GM19238 (cell line): ENCODE measurements around the gene KLC3.

Source experiments
- DNase-seq: peaks from one replicate; pipeline ENCODE4 v3.0.0; 2011; ENCODE audit warnings: low spot score; ENCODE audit not compliant: insufficient read length

KLC3 gene

DNA sequence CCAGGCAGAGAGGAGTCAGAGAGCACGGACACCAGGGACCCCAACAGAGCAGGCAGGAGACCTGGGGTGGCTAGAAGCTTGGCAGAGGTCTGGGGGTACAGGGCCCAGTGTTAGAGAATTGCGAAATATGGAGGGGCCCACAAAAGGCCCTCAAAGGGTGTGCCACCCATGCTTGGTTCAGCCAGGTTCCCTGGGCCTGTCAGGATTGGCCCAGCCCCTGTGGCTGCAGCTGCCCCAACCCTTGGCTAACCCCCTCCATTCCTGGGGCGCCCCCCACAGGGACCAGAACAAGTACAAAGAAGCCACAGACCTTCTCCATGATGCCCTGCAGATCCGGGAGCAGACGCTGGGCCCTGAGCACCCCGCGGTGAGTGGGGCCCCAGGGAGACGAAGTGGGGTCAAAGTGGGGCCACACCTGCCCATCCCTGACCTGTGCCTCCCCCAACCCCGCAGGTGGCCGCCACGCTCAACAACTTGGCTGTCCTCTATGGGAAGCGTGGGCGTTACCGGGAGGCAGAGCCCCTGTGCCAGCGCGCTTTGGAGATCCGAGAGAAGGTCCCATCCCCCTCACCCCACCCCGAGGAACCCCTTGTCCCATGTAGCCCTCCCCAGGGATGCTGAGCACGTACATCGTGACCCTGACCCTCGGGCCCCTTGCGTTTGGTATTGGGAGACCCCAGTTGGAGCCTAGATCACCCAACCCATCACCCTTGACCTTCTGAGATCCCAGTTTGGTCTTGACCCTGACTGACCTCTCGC, 8.0 kb downstream of the KLC3 start:
- DNase-seq = no peak

DNA sequence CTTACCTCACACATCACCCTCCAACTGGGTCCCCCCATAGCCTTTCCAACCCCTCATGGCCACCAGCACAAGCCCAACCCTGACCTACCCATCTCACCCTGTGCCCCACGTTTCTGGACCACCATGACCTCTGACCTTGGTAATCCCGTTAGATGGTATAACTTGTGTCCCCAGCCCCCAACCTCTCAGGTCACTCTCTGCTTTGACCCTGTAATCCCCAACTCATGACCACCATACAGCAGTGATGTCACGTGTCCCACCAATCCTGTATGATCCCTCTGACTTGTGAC, 8.5 kb downstream of the KLC3 start:
- DNase-seq = no peak

DNA sequence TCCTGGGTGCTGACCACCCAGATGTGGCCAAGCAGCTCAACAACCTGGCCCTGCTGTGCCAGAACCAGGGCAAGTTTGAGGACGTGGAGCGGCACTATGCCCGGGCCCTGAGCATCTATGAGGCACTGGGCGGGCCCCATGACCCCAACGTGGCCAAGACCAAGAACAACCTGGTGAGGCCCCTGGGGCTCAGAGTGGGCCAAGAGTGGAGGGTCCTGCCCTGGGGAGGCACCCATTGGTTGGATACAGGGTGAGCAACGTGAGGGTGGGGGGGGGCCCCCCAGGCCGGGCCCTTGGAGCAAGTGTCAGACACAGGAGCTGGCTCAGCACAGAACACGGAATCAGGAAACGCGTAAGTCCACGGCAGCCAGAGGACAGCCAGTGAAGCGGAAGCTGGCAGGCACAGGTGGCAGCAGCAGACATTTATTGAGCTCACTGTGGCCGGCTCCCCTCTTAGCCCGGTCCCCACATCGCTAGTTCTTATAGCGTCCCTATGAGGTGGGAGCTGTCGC, 8.9 kb downstream of the KLC3 start:
- no peak for DNase-seq

DNA sequence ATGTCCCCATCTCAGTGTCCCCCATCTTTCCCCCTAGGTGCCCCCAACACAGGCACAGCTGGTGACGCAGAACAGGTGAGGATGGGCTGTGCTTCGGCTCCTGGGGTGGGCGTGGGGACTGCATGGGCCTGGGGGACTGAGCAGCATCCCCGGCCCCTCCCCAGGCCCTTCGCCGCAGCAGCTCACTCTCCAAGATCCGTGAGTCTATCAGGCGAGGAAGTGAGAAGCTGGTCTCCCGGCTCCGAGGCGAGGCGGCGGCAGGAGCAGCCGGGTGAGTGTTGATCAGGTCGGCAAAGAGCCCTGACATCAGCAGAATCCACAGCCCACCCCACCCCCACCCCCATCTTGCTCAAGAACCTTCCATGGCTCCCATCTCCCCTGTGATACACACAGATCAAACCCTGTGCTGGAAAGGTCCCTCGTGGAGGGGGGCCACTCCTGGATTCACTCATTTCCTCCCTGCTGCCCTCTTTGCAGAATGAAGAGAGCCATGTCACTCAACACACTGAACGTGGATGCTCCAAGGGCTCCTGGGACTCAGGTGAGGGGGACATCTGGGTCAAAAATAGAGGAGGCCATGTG, 10.0 kb downstream of the KLC3 start:
- no peak for DNase-seq

DNA sequence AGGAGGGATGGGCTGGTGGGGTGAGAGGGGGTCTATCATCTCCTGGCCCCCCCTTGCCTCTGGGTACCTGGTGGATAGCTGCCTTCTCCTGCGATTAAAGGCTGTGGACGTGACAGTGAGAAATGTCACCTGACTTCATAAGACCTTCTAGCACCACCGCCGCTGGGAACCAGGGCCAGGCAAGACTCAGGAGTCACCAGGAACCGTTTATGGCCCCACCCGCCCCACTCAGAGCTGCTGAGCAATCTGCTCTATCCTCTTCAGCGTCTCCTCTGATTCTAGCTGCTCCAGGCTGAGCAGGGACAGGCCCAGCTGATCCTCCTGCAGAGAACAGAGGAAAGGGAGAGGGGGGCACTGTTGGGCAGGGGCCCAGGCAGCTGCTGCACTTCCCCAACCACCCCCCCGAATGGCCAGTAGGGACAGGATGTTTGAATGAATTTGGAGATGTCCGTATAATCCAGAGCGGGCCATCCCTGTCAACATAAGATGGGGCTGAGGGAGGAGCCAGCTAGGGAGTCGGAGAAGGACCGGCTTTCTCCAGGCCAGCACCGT, 10.9 kb downstream of the KLC3 start:
- no peak for DNase-seq

DNA sequence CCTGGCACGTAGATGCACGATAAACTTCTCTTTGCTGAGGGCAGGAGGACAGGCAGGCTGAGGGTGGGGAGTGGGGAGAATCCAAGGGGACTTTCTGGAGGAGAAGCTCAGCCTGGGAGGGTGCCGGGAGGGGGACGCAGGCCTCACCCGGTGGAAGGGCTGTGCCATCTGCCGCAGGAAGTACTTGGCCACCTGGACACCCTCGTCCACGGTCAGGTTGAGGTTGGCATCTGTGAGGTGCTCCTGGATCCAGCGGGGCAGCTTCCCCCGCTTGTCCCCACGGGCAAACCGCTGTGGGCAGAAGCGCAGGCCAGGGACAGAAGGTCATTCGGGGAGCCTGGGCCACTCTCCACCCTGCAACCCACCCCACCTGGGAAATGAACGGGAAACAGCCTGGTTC, 11.5 kb downstream of the KLC3 start:
- DNase-seq = no peak

DNA sequence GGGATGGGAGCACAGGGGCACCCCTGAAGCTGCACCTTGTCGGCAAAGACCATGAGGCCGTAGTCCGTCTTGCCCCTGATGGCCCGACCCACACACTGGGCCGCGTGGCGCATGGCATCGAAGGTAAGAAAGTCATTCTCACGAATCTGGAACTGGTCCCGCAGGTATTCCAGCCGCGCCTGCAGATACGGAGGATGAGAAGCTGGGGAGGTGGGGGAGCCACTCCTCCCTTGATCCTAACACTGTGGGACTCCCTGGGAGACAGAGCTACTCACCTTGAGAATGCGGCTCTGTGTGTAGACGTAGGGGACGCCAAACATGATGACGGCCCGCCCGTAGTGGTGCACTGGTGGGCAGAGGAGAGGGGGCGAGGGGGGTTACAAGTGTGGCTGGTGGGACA, 11.9 kb downstream of the KLC3 start:
- DNase-seq = no peak

DNA sequence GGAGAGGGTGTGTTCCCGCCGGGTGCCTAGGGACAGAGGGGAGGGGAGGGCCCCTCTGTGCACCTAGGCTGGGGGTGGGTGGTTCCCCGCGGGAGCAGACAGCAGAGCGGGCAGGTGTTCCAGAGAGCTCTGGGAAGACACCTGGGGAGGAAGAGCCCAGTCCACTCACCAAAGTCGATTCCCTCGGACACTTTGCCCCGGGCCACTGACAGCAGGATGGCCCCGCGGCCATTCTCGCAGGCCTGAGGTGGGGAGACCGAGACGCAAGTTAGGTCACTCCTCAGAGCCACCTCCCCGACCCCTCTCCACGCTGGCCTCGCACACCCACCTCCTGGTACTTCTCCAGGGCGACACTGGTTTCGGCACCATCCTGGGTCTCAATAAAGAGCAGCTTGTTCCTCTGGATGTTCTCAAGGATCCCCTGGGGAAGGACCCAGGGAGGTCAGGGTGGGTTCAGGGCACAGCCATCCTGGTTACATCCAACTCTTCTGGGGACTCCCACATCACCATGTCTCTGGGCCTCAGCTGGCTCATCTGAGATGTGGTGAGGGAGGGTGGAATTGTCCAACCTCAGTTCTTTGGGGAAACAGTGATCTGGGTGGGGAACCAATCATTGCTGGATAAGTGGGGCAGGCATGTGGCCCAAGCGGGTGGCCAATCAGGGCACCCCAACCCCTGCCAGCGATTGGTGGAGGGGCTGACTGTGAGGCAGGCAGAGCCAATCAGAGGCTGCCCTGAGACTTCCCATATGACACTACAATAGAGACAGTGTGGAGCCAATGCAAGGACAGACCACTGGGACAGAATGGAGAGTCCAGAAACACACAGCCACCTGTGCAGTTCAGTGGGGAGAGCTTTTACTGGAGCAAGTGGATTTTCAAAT, 12.6 kb downstream of the KLC3 start:
- DNase-seq = no peak

DNA sequence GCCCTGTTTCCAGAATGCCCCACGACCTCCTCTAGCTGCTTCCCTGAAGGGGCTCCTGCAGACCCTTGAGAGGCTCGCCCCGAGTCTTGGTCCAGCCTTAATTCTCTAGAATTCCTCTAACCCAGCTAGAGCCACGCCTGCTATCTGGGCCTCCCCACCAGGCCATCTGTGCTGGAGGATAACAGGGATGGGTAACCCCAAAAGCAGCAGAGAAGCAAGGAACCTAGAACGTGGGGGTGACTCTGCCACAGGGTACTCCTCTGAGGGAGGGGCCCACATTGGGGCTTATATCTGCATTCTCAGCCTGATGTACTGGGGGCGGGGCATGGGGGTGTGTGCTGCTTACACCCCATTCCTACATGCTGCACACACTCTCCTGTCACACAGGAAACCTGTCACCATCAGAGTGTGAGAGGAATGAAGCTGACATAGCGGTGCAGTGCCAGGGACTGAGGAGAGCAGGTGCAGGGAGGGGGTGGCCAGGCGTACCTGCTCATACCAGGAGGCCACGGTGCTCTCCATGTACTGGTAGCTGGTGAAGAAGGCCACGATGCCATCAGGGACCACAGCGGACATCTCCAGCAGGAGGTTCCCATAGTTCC, 13.8 kb downstream of the KLC3 start:
- DNase-seq = no peak

DNA sequence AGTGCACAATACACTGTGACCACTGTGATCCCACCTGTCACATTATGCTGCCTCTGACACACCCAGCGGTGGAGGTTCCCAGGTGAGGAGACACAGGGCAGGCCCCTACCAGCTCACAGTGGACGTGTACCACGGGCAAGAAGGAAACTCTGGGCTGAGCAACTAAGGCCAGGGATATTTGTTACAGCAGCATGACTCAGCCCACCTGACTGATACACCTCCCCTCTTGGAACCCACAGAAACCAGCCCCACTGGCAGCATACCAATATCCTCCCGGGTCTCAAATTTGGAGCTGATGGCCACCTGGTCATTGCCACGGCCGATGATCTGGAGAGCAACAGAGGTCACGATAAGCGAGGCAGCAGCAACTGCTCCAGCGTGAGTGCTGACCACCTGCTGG, 14.9 kb downstream of the KLC3 start:
- no peak for DNase-seq

DNA sequence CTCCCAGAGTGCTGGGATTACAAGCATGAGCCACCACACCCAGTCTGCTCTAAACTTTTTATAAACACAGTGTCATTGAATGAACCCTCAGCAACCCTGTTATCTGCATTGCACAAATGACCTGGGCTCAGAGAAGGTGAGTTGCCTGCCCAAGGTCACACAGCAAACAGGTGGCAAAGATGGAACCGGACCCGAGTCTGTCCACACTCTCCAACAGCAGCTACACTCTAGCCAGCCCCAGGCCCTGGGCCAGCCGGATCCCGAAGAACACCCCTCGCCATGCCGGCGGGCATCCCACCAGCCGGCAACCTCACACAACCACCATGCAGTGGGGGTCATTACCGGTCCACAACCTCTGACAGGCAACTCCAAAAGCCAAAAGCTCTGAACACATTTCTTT, 15.4 kb downstream of the KLC3 start:
- no peak for DNase-seq

DNA sequence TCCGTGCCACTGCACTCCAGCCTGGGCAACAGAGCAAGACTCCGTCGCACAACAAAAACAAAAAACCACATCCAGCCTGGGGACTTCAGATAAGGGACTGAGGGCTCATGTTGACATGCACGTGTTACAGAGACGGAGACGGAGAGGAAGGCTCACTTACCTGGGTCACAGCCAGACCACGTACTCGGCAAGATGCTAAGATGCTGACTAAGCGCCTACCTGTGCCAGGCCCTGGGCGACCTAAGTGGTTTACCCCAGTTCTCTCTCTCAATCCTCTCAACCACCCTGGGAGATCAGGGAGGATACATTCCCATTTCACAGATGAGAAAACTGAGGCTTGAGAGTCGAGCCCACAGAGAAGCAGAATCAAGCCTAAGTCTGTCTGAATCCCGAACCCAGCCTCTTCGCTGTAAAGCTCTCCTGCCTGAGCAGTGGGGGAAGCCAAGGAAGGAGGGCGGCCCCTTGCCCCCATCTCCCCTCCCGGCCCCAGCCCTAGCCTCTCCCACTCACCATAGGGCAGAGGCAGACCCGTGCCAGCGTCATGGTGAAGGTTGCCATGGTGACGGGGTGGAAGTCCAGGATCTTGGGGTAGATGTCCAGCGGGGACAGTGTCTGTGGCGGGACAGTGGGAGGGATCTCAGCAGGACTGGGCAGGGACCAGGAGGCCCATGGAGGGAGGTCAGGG, 16.4 kb downstream of the KLC3 start:
- DNase-seq = no peak

DNA sequence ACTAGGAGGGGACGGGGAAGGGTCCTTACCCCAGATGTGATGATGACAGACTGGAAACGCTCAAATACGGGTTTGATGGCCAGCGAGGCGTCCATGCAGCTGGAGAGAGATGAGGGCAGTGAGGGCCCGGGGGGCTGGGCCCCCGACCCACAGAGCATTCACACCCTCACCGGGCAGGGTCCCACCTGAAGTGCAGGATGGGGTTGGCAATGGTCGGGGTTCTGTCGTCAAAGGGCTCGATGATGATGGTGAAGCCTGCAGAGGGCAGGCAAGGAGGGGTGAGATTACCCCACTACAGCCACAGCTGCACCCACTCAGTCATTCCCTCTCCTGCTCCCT, 16.9 kb downstream of the KLC3 start:
- DNase-seq = no peak

DNA sequence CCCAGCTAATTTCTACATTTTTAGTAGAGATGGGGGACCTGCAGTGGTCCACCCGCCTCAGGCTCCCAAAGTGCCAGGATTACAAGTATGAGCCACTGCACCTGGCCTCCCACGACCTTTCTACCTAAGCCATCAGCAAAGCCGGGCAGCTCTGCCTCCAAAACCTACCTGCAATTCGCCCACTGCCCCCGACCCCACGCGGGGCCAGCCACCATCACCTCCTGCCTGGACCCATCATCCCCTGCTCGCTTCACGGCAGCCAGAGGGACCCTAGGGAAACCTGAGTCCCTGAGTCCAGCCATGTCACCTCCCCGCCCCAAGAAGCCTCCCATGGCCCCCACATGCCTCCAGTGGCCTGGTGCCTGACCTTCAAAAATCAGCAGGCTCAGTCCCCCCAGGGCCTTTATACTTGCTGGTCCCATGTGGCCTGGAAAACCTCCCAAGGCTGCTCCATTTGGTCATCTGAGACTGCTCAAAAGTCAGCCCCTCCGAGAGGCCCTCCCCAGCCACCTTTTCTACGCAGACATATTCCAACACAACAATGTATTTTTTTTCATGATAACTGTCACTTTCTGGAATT, 17.8 kb downstream of the KLC3 start:
- no peak for DNase-seq

DNA sequence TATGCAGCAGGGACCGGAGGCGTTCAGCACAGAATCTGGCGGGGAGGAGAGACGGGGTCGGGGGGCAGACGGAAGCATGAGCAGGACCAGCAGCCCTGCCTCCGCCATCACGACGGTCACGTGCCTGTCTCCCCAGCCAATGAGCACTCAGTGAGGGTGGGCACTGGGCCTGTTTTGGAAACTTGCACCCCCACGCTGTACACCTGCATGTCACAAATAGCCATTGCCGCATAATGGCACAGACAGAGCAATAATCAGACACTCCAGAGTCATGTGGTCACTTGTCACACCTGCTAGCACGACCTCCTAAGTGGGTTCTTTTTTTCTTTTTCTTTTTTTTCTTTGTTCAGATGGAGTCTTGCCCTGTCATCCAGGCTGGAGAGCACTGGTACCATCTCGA, 21.1 kb downstream of the KLC3 start:
- DNase-seq = no peak

DNA sequence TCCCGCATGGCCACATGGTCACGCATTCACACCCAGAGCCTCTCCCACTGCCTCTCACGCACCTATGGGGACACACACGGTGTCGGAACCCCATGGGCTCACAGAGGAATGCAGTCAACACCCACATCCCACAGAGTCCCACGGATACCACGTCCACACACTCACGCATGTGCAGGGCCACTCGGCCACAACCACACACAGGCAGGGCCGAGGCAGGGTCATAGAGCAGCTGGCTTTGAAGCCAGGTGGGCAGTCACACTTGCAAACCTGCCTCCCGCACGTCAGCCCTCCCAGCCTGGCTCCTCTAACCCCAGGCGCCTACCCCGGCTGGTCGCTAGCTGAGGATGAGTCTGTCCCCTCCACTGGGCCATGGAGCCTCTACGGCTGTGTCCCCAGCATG, 21.7 kb downstream of the KLC3 start:
- DNase-seq = no peak

DNA sequence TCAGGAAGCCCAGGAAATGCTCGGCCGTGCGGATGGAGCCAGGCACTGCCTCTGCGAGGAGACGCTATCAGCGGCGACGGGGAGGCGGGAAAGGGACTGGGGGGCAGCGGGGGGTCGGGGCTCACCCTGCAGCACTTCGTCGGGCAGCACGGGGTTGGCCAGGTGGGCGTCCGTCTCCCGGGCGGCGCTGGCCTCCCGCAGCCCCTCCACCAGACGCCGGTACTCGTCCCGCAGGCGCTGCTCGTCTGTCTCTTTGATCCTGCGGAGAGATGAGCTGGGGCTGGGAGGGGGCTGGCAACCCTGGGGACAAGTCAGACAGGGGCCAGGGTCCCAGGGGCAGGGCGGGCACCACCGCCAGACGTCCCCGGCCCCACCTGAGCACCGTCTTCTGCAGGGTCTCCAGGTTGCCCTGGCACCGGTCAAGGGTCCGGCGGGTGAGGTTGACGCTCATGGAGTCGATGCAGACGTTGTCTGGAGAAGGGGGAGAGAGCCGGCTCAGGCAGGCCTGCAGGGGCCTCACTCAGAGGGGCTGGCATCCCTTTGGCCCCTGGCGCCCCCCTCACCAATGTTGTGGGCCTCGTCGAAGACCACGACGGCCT, 23.4 kb downstream of the KLC3 start:
- no peak for DNase-seq

DNA sequence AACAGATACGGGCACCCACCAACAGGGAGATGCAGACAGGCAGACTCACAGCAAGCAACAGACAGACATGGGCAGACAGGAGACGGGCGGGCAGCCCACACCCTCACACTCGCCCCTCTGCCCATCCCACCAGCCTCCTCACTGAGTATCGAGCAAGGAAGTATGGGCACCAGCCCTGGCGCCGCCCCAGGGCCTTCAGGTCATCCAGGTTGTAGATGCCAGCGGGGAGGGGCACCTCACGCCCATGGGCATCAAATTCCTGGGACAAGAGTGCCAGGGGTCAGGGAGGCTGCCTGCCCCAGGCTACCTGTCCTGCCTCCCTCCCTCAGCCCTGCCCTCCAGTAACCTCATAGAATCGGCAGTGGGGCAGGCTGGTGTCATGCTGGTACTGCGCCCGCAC, 24.1 kb downstream of the KLC3 start:
- no peak for DNase-seq

DNA sequence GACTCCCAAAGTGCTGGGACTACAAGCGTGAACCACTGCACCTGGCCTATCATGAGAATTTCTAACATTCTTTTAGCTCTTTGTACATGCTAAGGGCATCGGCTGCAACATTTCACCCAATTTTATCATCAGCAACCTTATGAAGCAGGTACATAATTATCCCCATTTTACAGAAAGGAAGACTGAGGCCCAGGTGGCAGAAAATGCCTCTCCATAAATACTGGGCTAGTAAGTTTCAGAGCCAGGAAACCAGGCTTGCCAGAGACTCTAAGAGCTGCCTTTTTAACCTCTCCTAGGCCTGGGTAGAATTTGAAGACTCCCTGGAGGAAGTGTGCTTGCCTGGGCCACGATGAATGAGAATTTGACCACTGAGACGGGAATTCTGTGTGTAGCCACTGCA, 27.6 kb downstream of the KLC3 start:
- DNase-seq = no peak

DNA sequence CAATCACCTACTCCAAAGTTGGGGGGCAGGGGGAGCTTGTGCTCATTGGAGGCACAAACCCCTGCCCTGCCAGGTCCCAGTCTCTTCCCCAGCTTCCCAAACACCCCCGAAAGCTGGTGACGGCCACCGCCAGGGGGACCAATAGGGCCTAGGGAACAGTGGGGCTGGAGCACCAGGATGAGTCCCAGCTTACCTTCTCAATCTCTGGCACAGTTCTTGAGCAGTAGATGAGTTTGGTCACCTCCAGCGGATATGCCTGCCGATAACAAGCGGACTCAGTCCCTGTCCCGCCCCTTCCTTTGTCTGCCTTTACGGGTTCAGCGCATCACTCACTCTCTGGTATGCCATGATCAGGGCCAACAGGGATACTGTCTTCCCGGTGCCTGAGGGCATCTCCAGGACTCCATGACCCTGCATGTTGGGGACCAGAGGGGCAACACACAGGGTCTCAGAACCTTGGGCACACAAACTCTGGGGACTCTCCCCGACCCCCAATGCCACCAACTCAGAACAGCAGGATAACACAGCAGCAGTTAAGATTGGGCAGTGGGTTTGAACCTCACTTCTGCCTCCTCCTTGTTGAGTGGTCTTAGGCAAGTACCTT, 28.3 kb downstream of the KLC3 start:
- DNase-seq = no peak
